OCI-LY7 (cell line): ENCODE measurements around the gene PWP1.

Source experiments
- EZH2phosphoT487 ChIP-seq: fragments of 200-600 bp; sonication (generic); IDR thresholded peaks from 2 replicates; pipeline ENCODE4 v1.6.1; 2018; ENCODE audit warnings: low read depth, borderline replicate concordance, mild to moderate bottlenecking, mixed run types, antibody characterized with exemption, low read length, moderate library complexity, mixed read lengths
- TF ChIP-seq, protein P1 (sequence below): fragments of 200-600 bp; sonication (generic); conservative IDR thresholded peaks from 2 replicates; pipeline ENCODE4 v1.5.1; 2014; ENCODE audit warnings: mild to moderate bottlenecking, antibody characterized with exemption, low read length, moderate library complexity, mixed read lengths

DNA sequence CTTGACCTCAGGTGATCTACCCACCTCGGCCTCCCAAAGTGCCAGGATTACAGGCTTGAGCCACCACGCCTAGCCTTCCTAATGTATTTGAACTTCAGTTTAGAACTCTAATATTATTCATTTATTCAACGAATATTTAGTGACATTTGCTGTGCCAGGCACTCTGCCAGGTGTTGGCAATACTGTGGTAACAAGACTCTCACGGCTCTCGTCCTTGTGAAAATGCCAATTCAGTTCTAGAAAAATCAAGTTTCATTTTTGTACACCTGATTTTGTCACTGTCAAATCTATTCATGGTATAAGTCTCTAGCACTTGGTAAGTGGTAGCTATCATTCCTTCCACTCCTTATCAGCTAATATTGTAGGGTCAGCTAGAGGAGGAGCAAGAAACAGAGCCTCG, 6.3 kb upstream of the PWP1 start:
- TF ChIP-seq, protein P1, sequence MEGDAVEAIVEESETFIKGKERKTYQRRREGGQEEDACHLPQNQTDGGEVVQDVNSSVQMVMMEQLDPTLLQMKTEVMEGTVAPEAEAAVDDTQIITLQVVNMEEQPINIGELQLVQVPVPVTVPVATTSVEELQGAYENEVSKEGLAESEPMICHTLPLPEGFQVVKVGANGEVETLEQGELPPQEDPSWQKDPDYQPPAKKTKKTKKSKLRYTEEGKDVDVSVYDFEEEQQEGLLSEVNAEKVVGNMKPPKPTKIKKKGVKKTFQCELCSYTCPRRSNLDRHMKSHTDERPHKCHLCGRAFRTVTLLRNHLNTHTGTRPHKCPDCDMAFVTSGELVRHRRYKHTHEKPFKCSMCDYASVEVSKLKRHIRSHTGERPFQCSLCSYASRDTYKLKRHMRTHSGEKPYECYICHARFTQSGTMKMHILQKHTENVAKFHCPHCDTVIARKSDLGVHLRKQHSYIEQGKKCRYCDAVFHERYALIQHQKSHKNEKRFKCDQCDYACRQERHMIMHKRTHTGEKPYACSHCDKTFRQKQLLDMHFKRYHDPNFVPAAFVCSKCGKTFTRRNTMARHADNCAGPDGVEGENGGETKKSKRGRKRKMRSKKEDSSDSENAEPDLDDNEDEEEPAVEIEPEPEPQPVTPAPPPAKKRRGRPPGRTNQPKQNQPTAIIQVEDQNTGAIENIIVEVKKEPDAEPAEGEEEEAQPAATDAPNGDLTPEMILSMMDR = no peak
- TF ChIP-seq EZH2phosphoT487 = no peak
